Natural killer cell (primary cell): ENCODE data around the gene MPO. TPM values are rescaled to one million over a fixed set of nuclear protein-coding genes. Genes with fewer than 3 reads are reported as not detected.

Experiments
- ATAC-seq, 3 donors: fragments of 150-1000 bp in 2 of 3; fragments of 200-7000 bp in 1 of 3; cut with Tn5 transposase; 1 replicate in 1 of 3; 2 replicates in 2 of 3; pipeline ENCODE4 v1.10.0; 2021; ENCODE audit warnings: mild to moderate bottlenecking in 2 of 3, moderate library complexity in 2 of 3
- DNase-seq, 2 donors: peaks; one replicate each; pipeline versions ENCODE4 v3.0.0 to v3.0.0-alpha.2; 2013 to 2021; ENCODE audit warnings: mixed read lengths in 1 of 2
- H3K27ac ChIP-seq: one replicate; pipeline ENCODE4 v1.5.1; 2013; ENCODE audit warnings: mild to moderate bottlenecking, low read length
- H3K27me3 ChIP-seq: one replicate; pipeline ENCODE4 v1.6.1; 2013; ENCODE audit warnings: low read length; ENCODE audit not compliant: control insufficient read depth, insufficient read depth
- H3K36me3 ChIP-seq: one replicate; pipeline ENCODE4 v1.6.1; 2013; ENCODE audit warnings: low read length; ENCODE audit not compliant: control insufficient read depth, insufficient read depth
- H3K4me1 ChIP-seq: one replicate; pipeline ENCODE4 v1.6.1; 2013; ENCODE audit warnings: low read length; ENCODE audit not compliant: control insufficient read depth, insufficient read depth
- H3K4me3 ChIP-seq: one replicate; pipeline ENCODE4 v1.5.1; 2013; ENCODE audit warnings: low read length
- H3K9me3 ChIP-seq: one replicate; pipeline ENCODE4 v1.6.1; 2013; ENCODE audit warnings: low read length; ENCODE audit not compliant: control insufficient read depth, insufficient read depth
- H3K27ac Mint-ChIP-seq, 2 donors: one replicate each; pipeline ENCODE4 v1.8.0; 2022; ENCODE audit warnings: mild to moderate bottlenecking in 2 of 2, mixed read lengths in 2 of 2, moderate library complexity in 1 of 2
- H3K27me3 Mint-ChIP-seq, 2 donors: one replicate each; pipeline ENCODE4 v1.8.0; 2022; ENCODE audit warnings: low read depth in 2 of 2, mixed read lengths in 2 of 2
- H3K36me3 Mint-ChIP-seq: one replicate; pipeline ENCODE4 v1.8.0; 2022; ENCODE audit warnings: mixed read lengths
- H3K4me1 Mint-ChIP-seq, 2 donors: one replicate each; pipeline ENCODE4 v1.8.0; 2022; ENCODE audit warnings: mixed read lengths in 2 of 2
- H3K4me3 Mint-ChIP-seq: one replicate; pipeline ENCODE4 v1.8.0; 2022; ENCODE audit warnings: mild to moderate bottlenecking, moderate library complexity, mixed read lengths
- H3K9me3 Mint-ChIP-seq, 2 donors: one replicate each; pipeline ENCODE4 v1.8.0; 2022; ENCODE audit warnings: mixed read lengths in 2 of 2
- WGBS: methylation state at CpG from one replicate; pipeline ENCODE4 v1.1.7; 2013; ENCODE audit warnings: missing lambda C conversion rate; ENCODE audit not compliant: insufficient coverage; 5-methylcytosine and 5-hydroxymethylcytosine counted together
- intact Hi-C: fragments of 100-400 bp; cut with micrococcal nuclease; formaldehyde crosslinking; loops from one replicate; pipeline ENCODE4 v1.14.2; 2022
- total RNA-seq, 4 donors: library from RNA; stranded (reverse); fragments of 120-200 nt in 1 of 4; gene quantifications; one replicate each; pipeline versions ENCODE4 v1.2.3 to v1.2.4, GENCODE V29; 2013 to 2022
- TF ChIP-seq, protein P1 (sequence below): fragments of 200-600 bp; IDR thresholded peaks from one replicate; pipeline ENCODE4 v1.8.0; 2022; ENCODE audit warnings: antibody characterized with exemption

Gene MPO
- total RNA-seq, 3 donors from 2014 or later (not counting 1 experiment from before 2014, with no cell fraction given), result 1.8 to 1.9 TPM; not detected in 1

DNA sequence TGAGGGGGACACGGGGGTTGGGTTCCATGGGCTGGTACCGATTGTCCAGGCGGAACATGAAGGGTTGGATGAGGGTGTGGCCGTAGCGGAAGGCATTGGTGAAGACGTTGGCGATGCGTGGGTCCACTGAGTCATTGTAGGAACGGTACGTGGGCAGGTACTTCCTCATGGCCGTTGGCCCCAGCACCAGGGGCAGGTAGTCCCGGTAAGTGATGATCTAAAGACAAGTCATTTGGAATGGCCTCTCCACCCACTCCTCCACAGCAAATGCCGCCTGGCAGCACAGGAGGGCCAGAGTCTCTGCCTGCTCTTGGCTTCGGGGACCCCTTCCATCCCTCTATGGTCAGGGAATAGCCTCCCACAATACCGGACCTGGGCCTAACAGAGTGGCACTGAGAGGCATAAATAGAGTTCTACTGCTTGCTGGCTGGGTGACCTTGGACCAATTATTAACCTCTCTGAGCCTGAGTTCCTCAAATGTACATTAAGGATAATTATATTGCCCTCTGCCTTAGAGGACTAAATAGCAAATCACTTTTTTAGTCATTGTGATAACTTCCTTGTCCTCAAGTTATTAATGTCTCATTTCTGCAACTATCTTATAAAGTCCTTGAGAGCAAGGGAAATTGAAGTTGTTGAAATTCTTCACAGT lies 7.2 kb downstream of the MPO start:
- no peaks in the 10 kb centered on the region for H3K36me3 ChIP-seq
- DNase-seq (no peak), ATAC-seq (no peak)
- no peaks in the 10 kb centered on the region for H3K4me1 ChIP-seq
- WGBS, result 76% methylated on average over 15 of the region's 15 CpGs
- H3K27me3 ChIP-seq, result no peaks in the 10 kb centered on the region
- Mint-ChIP-seq H3K4me3 (no peak overlapping the region), H3K27ac (no peak overlapping the region), H3K4me1 (peaks cover 0 to 5% of the 10 kb centered on the region in 2 donors), H3K27me3 (peaks cover 0 to 7% of the 10 kb centered on the region in 2 donors), H3K9me3 (no peaks in the 10 kb centered on the region), H3K36me3 (no peaks in the 10 kb centered on the region)
- intact Hi-C loops, result no loop called here
- no peak overlapping the region for H3K27ac ChIP-seq
- no peak overlapping the region for H3K4me3 ChIP-seq
- H3K9me3 ChIP-seq, result no peaks in the 10 kb centered on the region
- TF ChIP-seq, protein P1, sequence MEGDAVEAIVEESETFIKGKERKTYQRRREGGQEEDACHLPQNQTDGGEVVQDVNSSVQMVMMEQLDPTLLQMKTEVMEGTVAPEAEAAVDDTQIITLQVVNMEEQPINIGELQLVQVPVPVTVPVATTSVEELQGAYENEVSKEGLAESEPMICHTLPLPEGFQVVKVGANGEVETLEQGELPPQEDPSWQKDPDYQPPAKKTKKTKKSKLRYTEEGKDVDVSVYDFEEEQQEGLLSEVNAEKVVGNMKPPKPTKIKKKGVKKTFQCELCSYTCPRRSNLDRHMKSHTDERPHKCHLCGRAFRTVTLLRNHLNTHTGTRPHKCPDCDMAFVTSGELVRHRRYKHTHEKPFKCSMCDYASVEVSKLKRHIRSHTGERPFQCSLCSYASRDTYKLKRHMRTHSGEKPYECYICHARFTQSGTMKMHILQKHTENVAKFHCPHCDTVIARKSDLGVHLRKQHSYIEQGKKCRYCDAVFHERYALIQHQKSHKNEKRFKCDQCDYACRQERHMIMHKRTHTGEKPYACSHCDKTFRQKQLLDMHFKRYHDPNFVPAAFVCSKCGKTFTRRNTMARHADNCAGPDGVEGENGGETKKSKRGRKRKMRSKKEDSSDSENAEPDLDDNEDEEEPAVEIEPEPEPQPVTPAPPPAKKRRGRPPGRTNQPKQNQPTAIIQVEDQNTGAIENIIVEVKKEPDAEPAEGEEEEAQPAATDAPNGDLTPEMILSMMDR, result no peak

GRCh38 chr17:58272367-58273280 lies 8.1 kb downstream of the MPO start:
- H3K36me3 Mint-ChIP-seq, result no peaks in the 10 kb centered on the region
- Histone ChIP-seq H3K27me3 (no peaks in the 10 kb centered on the region), H3K4me3 (no peak overlapping the region), H3K27ac (no peak overlapping the region), H3K36me3 (no peaks in the 10 kb centered on the region), H3K4me1 (no peaks in the 10 kb centered on the region), H3K9me3 (no peaks in the 10 kb centered on the region)
- no peak overlapping the region for H3K4me3 Mint-ChIP-seq
- no peak overlapping the region for H3K27ac Mint-ChIP-seq
- DNase-seq (no peak), ATAC-seq (no peak)
- WGBS, result 91% methylated on average over 12 of the region's 12 CpGs
- H3K27me3 Mint-ChIP-seq, result no peaks in the 10 kb centered on the region
- no peaks in the 10 kb centered on the region for H3K9me3 Mint-ChIP-seq
- intact Hi-C loops, result no loop called here
- TF ChIP-seq, protein P1, result no peak
- H3K4me1 Mint-ChIP-seq, result peaks cover 0 to 2% of the 10 kb centered on the region in 2 donors

GRCh38 chr17:58271216-58271931 lies 9.4 kb downstream of the MPO start:
- DNase-seq (no peak), ATAC-seq (no peak)
- no peak overlapping the region for H3K27ac ChIP-seq
- no peaks in the 10 kb centered on the region for H3K9me3 ChIP-seq
- Mint-ChIP-seq H3K4me1 (no peaks in the 10 kb centered on the region), H3K36me3 (no peaks in the 10 kb centered on the region), H3K27ac (no peak overlapping the region), H3K27me3 (no peaks in the 10 kb centered on the region), H3K9me3 (no peaks in the 10 kb centered on the region), H3K4me3 (no peak overlapping the region)
- no peak overlapping the region for H3K4me3 ChIP-seq
- H3K36me3 ChIP-seq, result no peaks in the 10 kb centered on the region
- TF ChIP-seq, protein P1, result no peak
- H3K27me3 ChIP-seq, result no peaks in the 10 kb centered on the region
- WGBS, result 93% methylated on average over 21 of the region's 21 CpGs
- intact Hi-C loops, result no loop called here
- no peaks in the 10 kb centered on the region for H3K4me1 ChIP-seq
